Measurements from ENCODE around the gene HTR1D. TPM values are rescaled to one million over a fixed set of nuclear protein-coding genes. Genes with fewer than 3 reads are reported as not detected.

HTR1D gene
- total RNA-seq, 1 experiment from 2014 or later = 1.7 TPM

- H3K27me3 Mint-ChIP-seq (ENCODE audit: unreplicated experiment) = no peaks in the 10 kb centered on the region
- intact Hi-C loops (cut with micrococcal nuclease; ENCODE audit: unreplicated experiment) = no loop called here
- H3K36me3 Mint-ChIP-seq (ENCODE audit: insufficient read depth, unreplicated experiment) = peaks cover 4% of the 10 kb centered on the region
- no peak overlapping the region for H3K27ac Mint-ChIP-seq (ENCODE audit: unreplicated experiment)
- CTCF ChIA-PET = no interaction called here
- BruUV-seq (replicated peaks) = no TSS peak
- H3K4me3 Mint-ChIP-seq (ENCODE audit: low read depth, unreplicated experiment) = no peak overlapping the region
- H3K4me1 Mint-ChIP-seq (ENCODE audit: low read depth, unreplicated experiment) = peaks cover under 1% of the 10 kb centered on the region
- peaks cover 3% of the 10 kb centered on the region for H3K9me3 Mint-ChIP-seq (ENCODE audit: low read depth, unreplicated experiment)
- TF ChIP-seq CTCF (IDR thresholded peaks at IDR 0.05; ENCODE audit: unreplicated experiment) = no peak
- no peak for DNase-seq
Measured at GRCh38 chr1:23251812-23252211, 34.5 kb upstream of the HTR1D start.

GRCh38 chr1:23249787-23250454 is 32.6 kb upstream of the HTR1D start:
- no peaks in the 10 kb centered on the region for H3K27me3 Mint-ChIP-seq (ENCODE audit: unreplicated experiment)
- no peak overlapping the region for H3K27ac Mint-ChIP-seq (ENCODE audit: unreplicated experiment)
- H3K4me3 Mint-ChIP-seq (ENCODE audit: low read depth, unreplicated experiment) = no peak overlapping the region
- no peak for TF ChIP-seq CTCF (IDR thresholded peaks at IDR 0.05; ENCODE audit: unreplicated experiment)
- peaks cover 3% of the 10 kb centered on the region for H3K9me3 Mint-ChIP-seq (ENCODE audit: low read depth, unreplicated experiment)
- CTCF ChIA-PET = interaction anchor here (0.7 kb wide), 1 partner anchor 29 kb away, joined by 3 read pairs; no protein-coding TSS in a partner anchor
- no TSS peak for BruUV-seq (replicated peaks)
- H3K4me1 Mint-ChIP-seq (ENCODE audit: low read depth, unreplicated experiment) = peaks cover 8% of the 10 kb centered on the region
- peaks cover 4% of the 10 kb centered on the region for H3K36me3 Mint-ChIP-seq (ENCODE audit: insufficient read depth, unreplicated experiment)
- intact Hi-C loops (cut with micrococcal nuclease; ENCODE audit: unreplicated experiment) = no loop called here
- no peak for DNase-seq

GRCh38 chr1:23247276-23247675 is 30.0 kb upstream of the HTR1D start:
- BruUV-seq (replicated peaks) = no TSS peak
- TF ChIP-seq CTCF (IDR thresholded peaks at IDR 0.05; ENCODE audit: unreplicated experiment) = no peak
- H3K27me3 Mint-ChIP-seq (ENCODE audit: unreplicated experiment) = no peaks in the 10 kb centered on the region
- intact Hi-C loops (cut with micrococcal nuclease; ENCODE audit: unreplicated experiment) = no loop called here
- H3K36me3 Mint-ChIP-seq (ENCODE audit: insufficient read depth, unreplicated experiment) = peaks cover 4% of the 10 kb centered on the region
- no peak overlapping the region for H3K4me3 Mint-ChIP-seq (ENCODE audit: low read depth, unreplicated experiment)
- DNase-seq = no peak
- peaks cover 8% of the 10 kb centered on the region for H3K4me1 Mint-ChIP-seq (ENCODE audit: low read depth, unreplicated experiment)
- CTCF ChIA-PET = interaction anchor here (0.6 kb wide), 1 partner anchor 277 kb away, joined by 3 read pairs; no protein-coding TSS in a partner anchor
- H3K27ac Mint-ChIP-seq (ENCODE audit: unreplicated experiment) = no peak overlapping the region
- H3K9me3 Mint-ChIP-seq (ENCODE audit: low read depth, unreplicated experiment) = peaks cover 3% of the 10 kb centered on the region

- CTCF ChIA-PET = no interaction called here
- Mint-ChIP-seq H3K27me3 (ENCODE audit: unreplicated experiment) (no peaks in the 10 kb centered on the region), H3K4me1 (ENCODE audit: low read depth, unreplicated experiment) (peaks cover 8% of the 10 kb centered on the region), H3K4me3 (ENCODE audit: low read depth, unreplicated experiment) (no peak overlapping the region), H3K9me3 (ENCODE audit: low read depth, unreplicated experiment) (peaks cover 3% of the 10 kb centered on the region), H3K27ac (ENCODE audit: unreplicated experiment) (no peak overlapping the region), H3K36me3 (ENCODE audit: insufficient read depth, unreplicated experiment) (peaks cover 4% of the 10 kb centered on the region)
- no peak for DNase-seq
- intact Hi-C loops (cut with micrococcal nuclease; ENCODE audit: unreplicated experiment) = no loop called here
- TF ChIP-seq CTCF (IDR thresholded peaks at IDR 0.05; ENCODE audit: unreplicated experiment) = no peak
- BruUV-seq (replicated peaks) = no TSS peak
Measured at GRCh38 chr1:23246274-23246673, 29.0 kb upstream of the HTR1D start.
